NOMO-1 (cell line): Measurements from ENCODE around the gene CTNNA2.
A peak's percentile ranks its signal among the peaks of the same experiment; 100 is the strongest.

Source experiments
- DNase-seq, 2 experiments: peaks; one replicate each; lab custom pipeline; 2025; ENCODE audit not compliant: unreplicated experiment in 2 of 2; lab: John Stamatoyannopoulos, UW

The CTNNA2 gene

GRCh38 chr2:80417737-80418136 lies 904.9 kb downstream of the CTNNA2 start:
- DNase-seq = no peak

- DNase-seq = no peak
These were observed 907.8 kb downstream of the CTNNA2 start for GRCh38 chr2:80420530-80421208.

GRCh38 chr2:80429251-80429650 lies 916.4 kb downstream of the CTNNA2 start:
- no peak for DNase-seq

- DNase-seq = no peak
These were observed 925.1 kb downstream of the CTNNA2 start for GRCh38 chr2:80437959-80438358.

GRCh38 chr2:80438686-80439085 lies 925.8 kb downstream of the CTNNA2 start:
- DNase-seq = no peak

GRCh38 chr2:80454628-80455027 lies 941.8 kb downstream of the CTNNA2 start:
- DNase-seq = no peak

- DNase-seq = no peak
These were observed 946.2 kb downstream of the CTNNA2 start for GRCh38 chr2:80459028-80459427.

- DNase-seq = no peak
These were observed 948.8 kb downstream of the CTNNA2 start for GRCh38 chr2:80461505-80462197.

- DNase-seq = no peak
These were observed 949.8 kb downstream of the CTNNA2 start for GRCh38 chr2:80462654-80463053.

- peak in 1 of 2 experiments; percentile 10 for DNase-seq
These were observed 951.4 kb downstream of the CTNNA2 start for GRCh38 chr2:80464275-80464674.

- no peak for DNase-seq
These were observed 954.5 kb downstream of the CTNNA2 start for GRCh38 chr2:80467262-80467811.

GRCh38 chr2:80469428-80469827 lies 956.6 kb downstream of the CTNNA2 start:
- DNase-seq = peak; percentile 51 to 54

- DNase-seq = no peak
These were observed 960.2 kb downstream of the CTNNA2 start for GRCh38 chr2:80473069-80473468.

- no peak for DNase-seq
These were observed 960.9 kb downstream of the CTNNA2 start for GRCh38 chr2:80473796-80474195.

- no peak for DNase-seq
These were observed 963.1 kb downstream of the CTNNA2 start for GRCh38 chr2:80475970-80476369.

- DNase-seq = peak; percentile 12 to 37
These were observed 963.8 kb downstream of the CTNNA2 start for GRCh38 chr2:80476535-80477117.

GRCh38 chr2:80482276-80482675 lies 969.4 kb downstream of the CTNNA2 start:
- DNase-seq = no peak

- DNase-seq = no peak
These were observed 976.9 kb downstream of the CTNNA2 start for GRCh38 chr2:80489717-80490116.

- no peak for DNase-seq
These were observed 978.1 kb downstream of the CTNNA2 start for GRCh38 chr2:80490964-80491363.

GRCh38 chr2:80496346-80496745 lies 983.5 kb downstream of the CTNNA2 start:
- DNase-seq = no peak

- no peak for DNase-seq
These were observed 983.9 kb downstream of the CTNNA2 start for GRCh38 chr2:80496775-80497174.

- no peak for DNase-seq
These were observed 986.2 kb downstream of the CTNNA2 start for GRCh38 chr2:80499095-80499494.
